Measurements from ENCODE around the gene SLC16A7.

SLC16A7 gene

DNA sequence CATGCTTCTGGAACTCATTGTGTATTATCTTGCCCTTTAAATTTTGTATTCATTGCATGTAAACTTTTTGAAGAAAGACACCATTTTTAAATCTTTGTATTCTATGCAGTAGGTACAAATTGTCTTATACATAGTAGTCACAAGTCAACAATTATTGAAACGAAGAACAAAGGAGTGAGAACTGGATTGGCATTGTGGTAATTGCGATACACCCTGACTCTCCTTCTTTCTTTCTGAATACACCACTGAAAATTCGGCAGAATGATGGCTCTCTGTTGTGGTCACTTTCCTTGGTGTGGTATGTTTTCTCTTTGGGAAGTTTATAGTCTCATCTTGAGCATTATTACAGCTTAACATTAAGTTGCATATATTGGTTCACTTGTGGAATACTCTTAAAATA, 34.1 kb downstream of the SLC16A7 start:
- no peak overlapping the region for H3K4ac ChIP-seq (ENCODE audit: low read depth, low read length)
- H3K79me1 ChIP-seq (ENCODE audit: low read length): no peaks in the 10 kb centered on the region
- no peak overlapping the region for H3K23ac ChIP-seq (ENCODE audit: low read length)
- H2AFZ ChIP-seq (ENCODE audit: insufficient read depth, low read length, poor library complexity): no peak overlapping the region
- no peaks in the 10 kb centered on the region for H3K4me1 ChIP-seq (ENCODE audit: control insufficient read depth in 1 of 2, insufficient read depth in 2 of 2, low read length in 2 of 2)
- H2BK120ac ChIP-seq (ENCODE audit: insufficient read depth, low read length, poor library complexity): no peak overlapping the region
- H4K12ac ChIP-seq (ENCODE audit: low read depth, low read length): no peak overlapping the region
- H3K27ac ChIP-seq (ENCODE audit: low read depth, low read length): no peak overlapping the region
- H3K79me2 ChIP-seq (ENCODE audit: control insufficient read depth, insufficient read depth, low read length, poor library complexity): no peaks in the 10 kb centered on the region
- H2AK5ac ChIP-seq (ENCODE audit: low read length): no peak overlapping the region
- no CpG with 5 or more reads among the region's 3 CpGs for WGBS (ENCODE audit: extremely low coverage, insufficient coverage, insufficient read length)
- H3K14ac ChIP-seq (ENCODE audit: low read length): no peak overlapping the region
- H3K27me3 ChIP-seq (ENCODE audit: insufficient read depth, low read length): no peaks in the 10 kb centered on the region
- no peak overlapping the region for H3K4me2 ChIP-seq (ENCODE audit: low read length)
- no peak overlapping the region for H4K8ac ChIP-seq (ENCODE audit: low read depth, low read length)
- H4K91ac ChIP-seq (ENCODE audit: low read depth, low read length): no peak overlapping the region
- H3K36me3 ChIP-seq (ENCODE audit: control insufficient read depth in 1 of 2, insufficient read depth in 2 of 2, low read length in 2 of 2): no peaks in the 10 kb centered on the region
- no peak for DNase-seq
- no peak overlapping the region for H3K4me3 ChIP-seq (ENCODE audit: low read depth, low read length)
- H2BK5ac ChIP-seq (ENCODE audit: low read depth, low read length, poor library complexity): no peak overlapping the region
- no peaks in the 10 kb centered on the region for H3K9me3 ChIP-seq (ENCODE audit: insufficient read depth, low read depth, low read length)
- H3K9ac ChIP-seq (ENCODE audit: low read length): no peak overlapping the region
- no peak overlapping the region for H2BK12ac ChIP-seq (ENCODE audit: low read length)
- H3K18ac ChIP-seq (ENCODE audit: low read length): no peak overlapping the region

GRCh38 chr12:59632408-59632807, 36.6 kb downstream of the SLC16A7 start:
- H3K79me2 ChIP-seq (ENCODE audit: control insufficient read depth, insufficient read depth, low read length, poor library complexity): no peaks in the 10 kb centered on the region
- H4K8ac ChIP-seq (ENCODE audit: low read depth, low read length): no peak overlapping the region
- WGBS (ENCODE audit: extremely low coverage, insufficient coverage, insufficient read length): no CpG with 5 or more reads among the region's 1 CpG
- DNase-seq: no peak
- H2BK12ac ChIP-seq (ENCODE audit: low read length): no peak overlapping the region
- no peaks in the 10 kb centered on the region for H3K9me3 ChIP-seq (ENCODE audit: insufficient read depth, low read depth, low read length)
- H2AFZ ChIP-seq (ENCODE audit: insufficient read depth, low read length, poor library complexity): no peak overlapping the region
- H4K91ac ChIP-seq (ENCODE audit: low read depth, low read length): no peak overlapping the region
- H3K79me1 ChIP-seq (ENCODE audit: low read length): no peaks in the 10 kb centered on the region
- no peak overlapping the region for H4K12ac ChIP-seq (ENCODE audit: low read depth, low read length)
- H3K23ac ChIP-seq (ENCODE audit: low read length): no peak overlapping the region
- no peak overlapping the region for H3K27ac ChIP-seq (ENCODE audit: low read depth, low read length)
- H3K4me1 ChIP-seq (ENCODE audit: control insufficient read depth in 1 of 2, insufficient read depth in 2 of 2, low read length in 2 of 2): no peaks in the 10 kb centered on the region
- H3K27me3 ChIP-seq (ENCODE audit: insufficient read depth, low read length): no peaks in the 10 kb centered on the region
- H3K18ac ChIP-seq (ENCODE audit: low read length): no peak overlapping the region
- no peak overlapping the region for H2BK120ac ChIP-seq (ENCODE audit: insufficient read depth, low read length, poor library complexity)
- no peak overlapping the region for H3K9ac ChIP-seq (ENCODE audit: low read length)
- H3K4ac ChIP-seq (ENCODE audit: low read depth, low read length): no peak overlapping the region
- H2BK5ac ChIP-seq (ENCODE audit: low read depth, low read length, poor library complexity): no peak overlapping the region
- no peak overlapping the region for H2AK5ac ChIP-seq (ENCODE audit: low read length)
- no peak overlapping the region for H3K14ac ChIP-seq (ENCODE audit: low read length)
- H3K4me2 ChIP-seq (ENCODE audit: low read length): no peak overlapping the region
- H3K36me3 ChIP-seq (ENCODE audit: control insufficient read depth in 1 of 2, insufficient read depth in 2 of 2, low read length in 2 of 2): no peaks in the 10 kb centered on the region
- H3K4me3 ChIP-seq (ENCODE audit: low read depth, low read length): no peak overlapping the region

- Histone ChIP-seq H3K79me1 (ENCODE audit: low read length) (no peaks in the 10 kb centered on the region), H2BK12ac (ENCODE audit: low read length) (no peak overlapping the region), H3K23ac (ENCODE audit: low read length) (no peak overlapping the region), H2BK5ac (ENCODE audit: low read depth, low read length, poor library complexity) (no peak overlapping the region), H3K9ac (ENCODE audit: low read length) (no peak overlapping the region), H3K4me3 (ENCODE audit: low read depth, low read length) (no peak overlapping the region), H3K14ac (ENCODE audit: low read length) (no peak overlapping the region), H2BK120ac (ENCODE audit: insufficient read depth, low read length, poor library complexity) (no peak overlapping the region), H3K4me2 (ENCODE audit: low read length) (no peak overlapping the region), H3K4ac (ENCODE audit: low read depth, low read length) (no peak overlapping the region), H3K27me3 (ENCODE audit: insufficient read depth, low read length) (no peaks in the 10 kb centered on the region), H2AFZ (ENCODE audit: insufficient read depth, low read length, poor library complexity) (no peak overlapping the region), H3K27ac (ENCODE audit: low read depth, low read length) (no peak overlapping the region), H3K36me3 (ENCODE audit: control insufficient read depth in 1 of 2, insufficient read depth in 2 of 2, low read length in 2 of 2) (no peaks in the 10 kb centered on the region), H4K8ac (ENCODE audit: low read depth, low read length) (no peak overlapping the region), H3K9me3 (ENCODE audit: insufficient read depth, low read depth, low read length) (no peaks in the 10 kb centered on the region), H3K18ac (ENCODE audit: low read length) (no peak overlapping the region), H3K4me1 (ENCODE audit: control insufficient read depth in 1 of 2, insufficient read depth in 2 of 2, low read length in 2 of 2) (peaks cover 0 to 3% of the 10 kb centered on the region in 2 experiments), H2AK5ac (ENCODE audit: low read length) (no peak overlapping the region), H4K91ac (ENCODE audit: low read depth, low read length) (no peak overlapping the region), H4K12ac (ENCODE audit: low read depth, low read length) (no peak overlapping the region), H3K79me2 (ENCODE audit: control insufficient read depth, insufficient read depth, low read length, poor library complexity) (no peaks in the 10 kb centered on the region)
- DNase-seq: no peak
- no CpG with 5 or more reads among the region's 1 CpG for WGBS (ENCODE audit: extremely low coverage, insufficient coverage, insufficient read length)
These were observed 38.4 kb downstream of the SLC16A7 start for GRCh38 chr12:59634254-59634653.

DNA sequence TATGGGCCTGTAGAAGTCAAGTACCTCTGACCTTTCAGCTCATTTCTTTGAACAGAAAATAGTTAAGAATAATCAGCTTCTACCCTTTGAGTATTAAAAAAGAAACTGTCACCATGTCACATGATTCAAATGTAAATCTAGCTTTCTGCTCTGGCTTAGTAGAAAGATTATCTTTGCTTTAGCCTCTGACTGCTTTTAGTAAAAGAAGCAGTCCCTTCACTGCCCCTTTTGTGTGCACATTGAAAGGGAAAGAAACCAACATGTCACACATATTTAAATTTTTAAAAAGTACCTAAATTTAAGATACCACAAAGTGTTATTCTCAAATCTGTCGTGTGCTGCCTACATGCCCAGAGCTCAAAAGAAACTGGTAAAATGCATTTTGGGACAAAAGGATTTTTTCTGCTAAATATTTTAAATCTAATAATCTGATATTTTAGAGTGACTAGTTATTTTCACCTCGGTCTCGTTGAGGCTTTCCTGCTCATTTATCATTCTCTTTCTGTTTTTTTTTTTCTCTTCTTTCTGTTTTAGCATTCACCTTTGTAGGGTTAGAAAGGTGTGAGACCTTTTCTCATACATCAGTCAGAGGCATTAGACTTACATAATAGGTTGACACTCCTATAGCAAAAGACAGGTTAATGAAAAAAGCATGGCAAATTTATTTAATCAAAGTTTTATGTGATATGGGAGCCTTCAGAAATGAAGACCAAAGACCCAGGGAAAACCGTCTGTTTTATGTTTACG, 41.3 kb downstream of the SLC16A7 start:
- Histone ChIP-seq H3K4ac (ENCODE audit: low read depth, low read length) (no peak overlapping the region), H4K8ac (ENCODE audit: low read depth, low read length) (no peak overlapping the region), H3K9me3 (ENCODE audit: insufficient read depth, low read depth, low read length) (no peaks in the 10 kb centered on the region), H3K4me1 (ENCODE audit: control insufficient read depth in 1 of 2, insufficient read depth in 2 of 2, low read length in 2 of 2) (peaks cover 0 to 3% of the 10 kb centered on the region in 2 experiments), H3K23ac (ENCODE audit: low read length) (no peak overlapping the region), H3K79me1 (ENCODE audit: low read length) (no peaks in the 10 kb centered on the region), H4K91ac (ENCODE audit: low read depth, low read length) (no peak overlapping the region), H3K9ac (ENCODE audit: low read length) (no peak overlapping the region), H3K18ac (ENCODE audit: low read length) (no peak overlapping the region), H2AK5ac (ENCODE audit: low read length) (no peak overlapping the region), H3K4me2 (ENCODE audit: low read length) (no peak overlapping the region), H3K27ac (ENCODE audit: low read depth, low read length) (no peak overlapping the region), H2BK5ac (ENCODE audit: low read depth, low read length, poor library complexity) (no peak overlapping the region), H2BK120ac (ENCODE audit: insufficient read depth, low read length, poor library complexity) (no peak overlapping the region), H3K27me3 (ENCODE audit: insufficient read depth, low read length) (no peaks in the 10 kb centered on the region), H4K12ac (ENCODE audit: low read depth, low read length) (no peak overlapping the region), H3K4me3 (ENCODE audit: low read depth, low read length) (no peak overlapping the region), H3K36me3 (ENCODE audit: control insufficient read depth in 1 of 2, insufficient read depth in 2 of 2, low read length in 2 of 2) (no peaks in the 10 kb centered on the region), H3K14ac (ENCODE audit: low read length) (no peak overlapping the region), H2BK12ac (ENCODE audit: low read length) (no peak overlapping the region), H3K79me2 (ENCODE audit: control insufficient read depth, insufficient read depth, low read length, poor library complexity) (no peaks in the 10 kb centered on the region), H2AFZ (ENCODE audit: insufficient read depth, low read length, poor library complexity) (no peak overlapping the region)
- WGBS (ENCODE audit: extremely low coverage, insufficient coverage, insufficient read length): no CpG with 5 or more reads among the region's 5 CpGs
- no peak for DNase-seq
